Measurements from ENCODE around the gene NELFB. TPM values are rescaled to one million over a fixed set of nuclear protein-coding genes. Genes with fewer than 3 reads are reported as not detected.

The NELFB gene
- total and polyA plus RNA-seq, 9 of the 15 experiments (the other 6 are each of a cell fraction or from before 2014, with no cell fraction given): 0.24 to 84.0 (median 29.7) TPM

DNA sequence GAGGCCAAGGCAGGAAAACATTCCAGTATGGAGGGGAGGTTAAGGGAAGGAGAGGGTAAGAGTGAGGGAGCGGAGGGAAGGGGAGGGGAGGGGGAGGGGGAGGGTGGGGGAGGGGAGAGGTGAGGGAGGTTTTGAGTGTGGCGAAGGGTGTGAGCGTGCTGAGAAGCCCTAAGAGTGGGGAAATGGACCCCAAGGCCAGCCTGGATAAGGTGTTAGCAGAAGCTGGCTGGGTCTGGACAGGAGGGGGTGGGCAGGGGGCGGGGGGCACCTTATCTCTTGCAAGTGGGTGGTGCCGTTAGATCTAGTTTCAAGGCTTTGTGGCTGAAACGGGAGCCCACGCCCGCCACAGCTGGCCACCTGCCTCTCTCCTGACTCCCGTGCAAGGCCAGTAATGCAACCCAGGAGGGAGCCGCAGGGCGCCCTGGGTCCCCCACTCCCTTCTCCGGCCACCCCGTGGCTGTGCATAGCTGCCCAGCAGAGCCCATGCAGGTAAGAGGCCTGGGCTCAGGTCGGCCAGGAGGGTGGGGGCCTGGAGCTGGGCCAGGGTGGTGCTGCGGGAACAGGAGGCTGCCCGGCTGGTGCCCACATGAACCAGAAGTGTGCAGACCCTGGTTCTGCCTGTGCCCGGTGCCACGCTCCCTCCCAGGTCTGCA, 27.1 kb upstream of the NELFB start (continued):
- no peak for TF ChIP-seq ZNF175 (CRISPR knock-in tag; IDR thresholded peaks at IDR 0.05; ENCODE audit: low read depth)

DNA sequence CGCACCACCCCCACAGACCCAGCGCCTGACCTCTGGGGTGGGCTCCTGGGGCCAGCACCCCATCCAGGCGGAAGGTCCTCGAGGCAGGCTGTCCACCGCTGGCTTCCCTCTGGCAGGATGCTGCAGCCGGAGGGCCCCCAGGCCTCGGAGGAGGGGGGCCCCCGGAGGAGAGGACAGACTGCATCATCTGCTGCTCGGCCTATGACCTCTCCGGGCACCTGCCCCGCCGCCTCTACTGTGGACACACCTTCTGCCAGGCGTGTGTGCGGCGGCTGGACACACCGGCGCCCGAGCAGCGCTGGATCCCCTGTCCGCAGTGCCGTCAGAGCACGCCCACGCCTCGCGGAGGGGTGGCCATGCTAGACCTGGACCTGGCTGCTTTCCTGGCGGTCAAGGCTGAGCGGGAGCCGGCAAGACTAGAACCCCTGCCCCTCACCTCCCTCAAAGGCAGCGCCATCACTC, 26.6 kb upstream of the NELFB start:
- H3K4me1 ChIP-seq (replicated peaks in 1 of 2; ENCODE audit: control insufficient read depth in 2 of 2, insufficient read depth in 2 of 2, low read length in 2 of 2): peaks cover 13 to 99% of the 10 kb centered on the region in 2 experiments
- H4K20me1 ChIP-seq (replicated peaks; ENCODE audit: control insufficient read depth, insufficient read depth, low read length): no peaks in the 10 kb centered on the region
- no peak overlapping the region for H3K27ac ChIP-seq (ENCODE audit: extremely low read depth, low read depth, low read length)
- intact Hi-C loops (cut with micrococcal nuclease) (no loop called here), in situ Hi-C loops (cut with MboI) (loop anchor here (5.0 to 25.0 kb wide), 3 partner anchors 41 to 441 kb away; partner anchors contain the start of genes ANAPC2, CCDC183, SSNA1 and TMEM141)
- CTCF ChIA-PET (ENCODE audit: low intra/inter-chr PET ratio): interaction anchor here (0.9 to 2.6 kb wide), 2 partner anchors 40 to 180 kb away, joined by 4 to 19 read pairs; partner anchors contain the start of genes ANAPC2 and SSNA1
- no peak overlapping the region for H3K4me2 ChIP-seq (ENCODE audit: insufficient read depth, low read length)
- no peaks in the 10 kb centered on the region for H3K9me1 ChIP-seq (ENCODE audit: control insufficient read depth, insufficient read depth, low read length)
- POLR2A ChIA-PET: interaction anchor here (0.6 to 1.9 kb wide), 2 partner anchors 40 to 206 kb away, joined by 3 to 6 read pairs; partner anchors contain the start of genes ANAPC2 and SSNA1
- no peaks in the 10 kb centered on the region for H3K27me3 ChIP-seq (ENCODE audit: control insufficient read depth in 2 of 2, insufficient read depth in 2 of 2, low read length in 2 of 2)
- no peaks in the 10 kb centered on the region for H3K9me3 ChIP-seq (replicated peaks; ENCODE audit: control insufficient read depth, insufficient read depth, low read depth, low read length)
- no peak for FAIRE-seq
- no TSS peak for BruUV-seq (replicated peaks)
- WGBS (ENCODE audit: insufficient coverage, low coverage, missing lambda C conversion rate): 21% methylated on average over 17 of the region's 29 CpGs
- peak in 2 of 4 experiments; percentile 43 to 51 for DNase-seq (ENCODE audit: extremely low read depth in 1 of 4, low spot score in 3 of 4)
- ATAC-seq: no peak
- peak overlapping the region in 1 of 2 experiments; percentile 74; a peak in 2 of 4 replicates for H3K9ac ChIP-seq (ENCODE audit: insufficient read depth in 1 of 2, low read depth in 2 of 2, low read length in 2 of 2)
- H2AFZ ChIP-seq (ENCODE audit: low read depth, low read length): no peak overlapping the region
- no peak overlapping the region for H3K4me3 ChIP-seq
- no peaks in the 10 kb centered on the region for H3K36me3 ChIP-seq (ENCODE audit: control insufficient read depth, insufficient read depth, low read length)
- H3K79me2 ChIP-seq (ENCODE audit: control insufficient read depth, insufficient read depth, low read length): no peaks in the 10 kb centered on the region
- TF ChIP-seq CREM (IDR thresholded peaks at IDR 0.05; ENCODE audit: low read depth) (0 out of 2 replicates have a peak, but pooled peaks have one; percentile 14), EGR1 (conservative IDR thresholded peaks at IDR 0.05) (peak; percentile 82), KDM5B (IDR thresholded peaks at IDR 0.05; ENCODE audit: insufficient replicate concordance, low read depth, low read length) (peak; percentile 49), RBFOX2 (IDR thresholded peaks at IDR 0.05; ENCODE audit: low read depth, low read length) (no peak), ZFX (CRISPR knock-in tag; IDR thresholded peaks at IDR 0.05) (0 out of 2 replicates have a peak, but pooled peaks have one; percentile 4), STAG1 (CRISPR knock-in tag; IDR thresholded peaks at IDR 0.05; ENCODE audit: borderline replicate concordance) (0 out of 2 replicates have a peak, but pooled peaks have one; percentile 8), PHB2 (IDR thresholded peaks at IDR 0.05; ENCODE audit: low read depth) (no peak), ZNF785 (CRISPR knock-in tag; IDR thresholded peaks at IDR 0.05) (no peak), PHB (CRISPR knock-in tag; IDR thresholded peaks at IDR 0.05) (no peak)
- TF ChIP-seq, protein P1, sequence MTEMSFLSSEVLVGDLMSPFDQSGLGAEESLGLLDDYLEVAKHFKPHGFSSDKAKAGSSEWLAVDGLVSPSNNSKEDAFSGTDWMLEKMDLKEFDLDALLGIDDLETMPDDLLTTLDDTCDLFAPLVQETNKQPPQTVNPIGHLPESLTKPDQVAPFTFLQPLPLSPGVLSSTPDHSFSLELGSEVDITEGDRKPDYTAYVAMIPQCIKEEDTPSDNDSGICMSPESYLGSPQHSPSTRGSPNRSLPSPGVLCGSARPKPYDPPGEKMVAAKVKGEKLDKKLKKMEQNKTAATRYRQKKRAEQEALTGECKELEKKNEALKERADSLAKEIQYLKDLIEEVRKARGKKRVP (CRISPR knock-in tag; IDR thresholded peaks at IDR 0.05): no peak
- TF ChIP-seq, protein P2, sequence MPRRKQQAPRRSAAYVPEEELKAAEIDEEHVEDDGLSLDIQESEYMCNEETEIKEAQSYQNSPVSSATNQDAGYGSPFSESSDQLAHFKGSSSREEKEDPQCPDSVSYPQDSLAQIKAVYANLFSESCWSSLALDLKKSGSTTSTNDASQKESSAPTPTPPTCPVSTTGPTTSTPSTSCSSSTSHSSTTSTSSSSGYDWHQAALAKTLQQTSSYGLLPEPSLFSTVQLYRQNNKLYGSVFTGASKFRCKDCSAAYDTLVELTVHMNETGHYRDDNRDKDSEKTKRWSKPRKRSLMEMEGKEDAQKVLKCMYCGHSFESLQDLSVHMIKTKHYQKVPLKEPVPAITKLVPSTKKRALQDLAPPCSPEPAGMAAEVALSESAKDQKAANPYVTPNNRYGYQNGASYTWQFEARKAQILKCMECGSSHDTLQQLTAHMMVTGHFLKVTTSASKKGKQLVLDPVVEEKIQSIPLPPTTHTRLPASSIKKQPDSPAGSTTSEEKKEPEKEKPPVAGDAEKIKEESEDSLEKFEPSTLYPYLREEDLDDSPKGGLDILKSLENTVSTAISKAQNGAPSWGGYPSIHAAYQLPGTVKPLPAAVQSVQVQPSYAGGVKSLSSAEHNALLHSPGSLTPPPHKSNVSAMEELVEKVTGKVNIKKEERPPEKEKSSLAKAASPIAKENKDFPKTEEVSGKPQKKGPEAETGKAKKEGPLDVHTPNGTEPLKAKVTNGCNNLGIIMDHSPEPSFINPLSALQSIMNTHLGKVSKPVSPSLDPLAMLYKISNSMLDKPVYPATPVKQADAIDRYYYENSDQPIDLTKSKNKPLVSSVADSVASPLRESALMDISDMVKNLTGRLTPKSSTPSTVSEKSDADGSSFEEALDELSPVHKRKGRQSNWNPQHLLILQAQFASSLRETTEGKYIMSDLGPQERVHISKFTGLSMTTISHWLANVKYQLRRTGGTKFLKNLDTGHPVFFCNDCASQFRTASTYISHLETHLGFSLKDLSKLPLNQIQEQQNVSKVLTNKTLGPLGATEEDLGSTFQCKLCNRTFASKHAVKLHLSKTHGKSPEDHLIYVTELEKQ (CRISPR knock-in tag; IDR thresholded peaks at IDR 0.05): no peak
- TF ChIP-seq, protein P3, sequence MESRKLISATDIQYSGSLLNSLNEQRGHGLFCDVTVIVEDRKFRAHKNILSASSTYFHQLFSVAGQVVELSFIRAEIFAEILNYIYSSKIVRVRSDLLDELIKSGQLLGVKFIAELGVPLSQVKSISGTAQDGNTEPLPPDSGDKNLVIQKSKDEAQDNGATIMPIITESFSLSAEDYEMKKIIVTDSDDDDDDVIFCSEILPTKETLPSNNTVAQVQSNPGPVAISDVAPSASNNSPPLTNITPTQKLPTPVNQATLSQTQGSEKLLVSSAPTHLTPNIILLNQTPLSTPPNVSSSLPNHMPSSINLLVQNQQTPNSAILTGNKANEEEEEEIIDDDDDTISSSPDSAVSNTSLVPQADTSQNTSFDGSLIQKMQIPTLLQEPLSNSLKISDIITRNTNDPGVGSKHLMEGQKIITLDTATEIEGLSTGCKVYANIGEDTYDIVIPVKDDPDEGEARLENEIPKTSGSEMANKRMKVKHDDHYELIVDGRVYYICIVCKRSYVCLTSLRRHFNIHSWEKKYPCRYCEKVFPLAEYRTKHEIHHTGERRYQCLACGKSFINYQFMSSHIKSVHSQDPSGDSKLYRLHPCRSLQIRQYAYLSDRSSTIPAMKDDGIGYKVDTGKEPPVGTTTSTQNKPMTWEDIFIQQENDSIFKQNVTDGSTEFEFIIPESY (CRISPR knock-in tag; IDR thresholded peaks at IDR 0.05): peak; percentile 76
